ENCODE data around the gene CDC25A.
"Not testable (repeated sequence)": the region's sequence is repeated elsewhere in the genome, so short reads cannot be mapped to it uniquely, and the experiment has no call there.

CDC25A gene

GRCh38 chr3:48210534-48210933, 22.3 kb upstream of the CDC25A start:
- H4K20me1 ChIP-seq (ENCODE audit: control insufficient read depth, insufficient read depth, low read depth, low read length); H3K79me2 ChIP-seq (ENCODE audit: control insufficient read depth, low read length); H3K9me2 ChIP-seq (replicated peaks; ENCODE audit: control insufficient read depth, low read length); H3F3A ChIP-seq (ENCODE audit: control insufficient read depth, insufficient read depth); H3K4me1 ChIP-seq (ENCODE audit: control insufficient read depth, low read length); H3K4me3 ChIP-seq (ENCODE audit: low read length); H3K9me3 ChIP-seq (ENCODE audit: control insufficient read depth, insufficient read depth, low read length); H3K27me3 ChIP-seq (ENCODE audit: control insufficient read depth, low read length); H3K27ac ChIP-seq (ENCODE audit: low read depth, low read length); H3K4me2 ChIP-seq (ENCODE audit: low read length); H3K36me3 ChIP-seq (ENCODE audit: control insufficient read depth, low read length): not testable (repeated sequence)

GRCh38 chr3:48209445-48209844, 21.2 kb upstream of the CDC25A start:
- Histone ChIP-seq H3K36me3 (ENCODE audit: control insufficient read depth, low read length) (no peaks in the 10 kb centered on the region), H3K27me3 (ENCODE audit: control insufficient read depth, low read length) (no peaks in the 10 kb centered on the region), H3F3A (ENCODE audit: control insufficient read depth, insufficient read depth) (no peaks in the 10 kb centered on the region), H3K4me2 (ENCODE audit: low read length) (no peak overlapping the region), H3K9me2 (replicated peaks; ENCODE audit: control insufficient read depth, low read length) (no peaks in the 10 kb centered on the region), H4K20me1 (ENCODE audit: control insufficient read depth, insufficient read depth, low read depth, low read length) (no peaks in the 10 kb centered on the region), H3K4me3 (ENCODE audit: low read length) (no peak overlapping the region), H3K27ac (ENCODE audit: low read depth, low read length) (no peak overlapping the region), H3K9me3 (ENCODE audit: control insufficient read depth, insufficient read depth, low read length) (no peaks in the 10 kb centered on the region), H3K79me2 (ENCODE audit: control insufficient read depth, low read length) (no peaks in the 10 kb centered on the region), H3K4me1 (ENCODE audit: control insufficient read depth, low read length) (no peaks in the 10 kb centered on the region)
- TF ChIP-seq CTCF (IDR thresholded peaks at IDR 0.05; ENCODE audit: low read depth, low read length, poor library complexity, severe bottlenecking) (no peak), EZH2phosphoT487 (IDR thresholded peaks at IDR 0.05; ENCODE audit: borderline replicate concordance, low read length) (no peak)

DNA sequence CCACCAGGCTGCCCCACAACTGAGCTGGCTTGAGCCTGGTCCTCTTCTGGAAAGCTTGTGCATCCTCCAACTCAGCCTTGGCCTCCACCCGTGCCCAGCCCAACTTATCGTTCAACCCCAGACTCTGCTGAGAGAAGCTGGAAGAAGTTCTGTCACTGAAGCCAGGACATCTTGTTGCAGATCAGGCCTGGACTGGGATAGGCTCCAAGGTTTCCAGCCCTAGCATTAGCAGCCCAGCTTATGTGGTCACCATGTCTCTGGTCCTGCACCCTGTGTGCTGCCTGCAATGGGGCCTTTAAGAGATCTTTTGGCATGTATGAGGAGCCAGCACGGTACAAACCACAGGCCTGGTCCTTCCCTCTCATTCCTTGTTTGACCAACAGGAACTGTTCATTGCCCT, 19.9 kb upstream of the CDC25A start:
- TF ChIP-seq CTCF (IDR thresholded peaks at IDR 0.05; ENCODE audit: low read depth, low read length, poor library complexity, severe bottlenecking) (no peak), EZH2phosphoT487 (IDR thresholded peaks at IDR 0.05; ENCODE audit: borderline replicate concordance, low read length) (no peak)
- H3K9me3 ChIP-seq (ENCODE audit: control insufficient read depth, insufficient read depth, low read length): no peaks in the 10 kb centered on the region
- H3K36me3 ChIP-seq (ENCODE audit: control insufficient read depth, low read length): no peaks in the 10 kb centered on the region
- no peaks in the 10 kb centered on the region for H3K79me2 ChIP-seq (ENCODE audit: control insufficient read depth, low read length)
- H3K27ac ChIP-seq (ENCODE audit: low read depth, low read length): no peak overlapping the region
- no peaks in the 10 kb centered on the region for H3K27me3 ChIP-seq (ENCODE audit: control insufficient read depth, low read length)
- no peaks in the 10 kb centered on the region for H3K4me1 ChIP-seq (ENCODE audit: control insufficient read depth, low read length)
- H3F3A ChIP-seq (ENCODE audit: control insufficient read depth, insufficient read depth): no peaks in the 10 kb centered on the region
- no peak overlapping the region for H3K4me2 ChIP-seq (ENCODE audit: low read length)
- no peak overlapping the region for H3K4me3 ChIP-seq (ENCODE audit: low read length)
- no peaks in the 10 kb centered on the region for H4K20me1 ChIP-seq (ENCODE audit: control insufficient read depth, insufficient read depth, low read depth, low read length)
- H3K9me2 ChIP-seq (replicated peaks; ENCODE audit: control insufficient read depth, low read length): no peaks in the 10 kb centered on the region

DNA sequence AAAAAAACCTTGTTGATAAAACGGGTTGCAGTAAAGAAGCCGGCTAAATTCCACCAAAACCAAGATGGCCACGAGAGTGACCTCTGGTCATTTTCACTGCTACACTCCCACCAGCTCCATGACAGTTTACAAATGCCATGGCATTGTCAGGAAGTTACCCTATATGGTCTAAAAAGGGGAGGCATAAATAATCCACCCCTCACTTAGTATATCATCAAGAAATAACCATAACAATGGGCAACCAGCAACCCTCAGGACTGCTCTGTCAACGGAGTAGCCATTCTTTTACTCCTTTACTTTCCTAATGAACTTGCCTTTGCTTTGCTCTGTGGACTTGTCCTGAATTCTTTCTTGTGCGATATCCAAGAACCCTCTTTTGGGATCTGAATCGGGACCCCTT, 14.4 kb upstream of the CDC25A start:
- H3K4me3 ChIP-seq (ENCODE audit: low read length): no peak overlapping the region
- no peak overlapping the region for H3K27ac ChIP-seq (ENCODE audit: low read depth, low read length)
- H3K9me3 ChIP-seq (ENCODE audit: control insufficient read depth, insufficient read depth, low read length): no peaks in the 10 kb centered on the region
- H3K4me2 ChIP-seq (ENCODE audit: low read length): no peak overlapping the region
- no peaks in the 10 kb centered on the region for H3K36me3 ChIP-seq (ENCODE audit: control insufficient read depth, low read length)
- H3K9me2 ChIP-seq (replicated peaks; ENCODE audit: control insufficient read depth, low read length): no peaks in the 10 kb centered on the region
- H3K27me3 ChIP-seq (ENCODE audit: control insufficient read depth, low read length): no peaks in the 10 kb centered on the region
- TF ChIP-seq EZH2phosphoT487 (IDR thresholded peaks at IDR 0.05; ENCODE audit: borderline replicate concordance, low read length): no peak
- TF ChIP-seq CTCF (IDR thresholded peaks at IDR 0.05; ENCODE audit: low read depth, low read length, poor library complexity, severe bottlenecking): no peak
- H3K79me2 ChIP-seq (ENCODE audit: control insufficient read depth, low read length): no peaks in the 10 kb centered on the region
- no peaks in the 10 kb centered on the region for H3F3A ChIP-seq (ENCODE audit: control insufficient read depth, insufficient read depth)
- H4K20me1 ChIP-seq (ENCODE audit: control insufficient read depth, insufficient read depth, low read depth, low read length): no peaks in the 10 kb centered on the region
- no peaks in the 10 kb centered on the region for H3K4me1 ChIP-seq (ENCODE audit: control insufficient read depth, low read length)

All from DOHH2 (cell line).